ENCODE data around the gene CTDSPL2. TPM values are rescaled to one million over a fixed set of nuclear protein-coding genes. Genes with fewer than 3 reads are reported as not detected.

Gene CTDSPL2
- total RNA-seq, 4 donors from 2014 or later: 52.0 to 84.8 (median 62.8) TPM

- no peak for DNase-seq
- Histone ChIP-seq H3K4me3 (no peak overlapping the region), H3K36me3 (no peaks in the 10 kb centered on the region), H3K9me3 (no peaks in the 10 kb centered on the region), H3K27me3 (no peaks in the 10 kb centered on the region), H3K27ac (no peak overlapping the region), H3K4me1 (peaks cover 0 to 40% (median 10%) of the 10 kb centered on the region in 4 donors)
- in situ Hi-C loops (cut with MboI; ENCODE audit: low pct_ligation_motif_present in 1 of 4, low pct_unique_long_range_greater_than_20kb in 1 of 4, low sequenced_read_pairs in 3 of 4): no loop called here
- intact Hi-C loops (cut with DNase I; ENCODE audit: low total_unique reads): no loop called here
- 95% methylated on average over 2 of the region's 2 CpGs; no CpG with 5 or more reads in 1 of the 2 donors for WGBS, 2 donors (ENCODE audit: low coverage in 1 of 2)
- TF ChIP-seq EP300 (IDR thresholded peaks at IDR 0.05; ENCODE audit: low read depth) (no peak), POLR2AphosphoS5 (IDR thresholded peaks at IDR 0.05) (no peak), CTCF (IDR thresholded peaks at IDR 0.05) (no peak), POLR2A (IDR thresholded peaks at IDR 0.05) (no peak)
These were observed 8.7 kb downstream of the CTDSPL2 start for GRCh38 chr15:44435893-44436667.

GRCh38 chr15:44438402-44438801 lies 11.0 kb downstream of the CTDSPL2 start:
- no peak for DNase-seq
- in situ Hi-C loops (cut with MboI; ENCODE audit: low pct_ligation_motif_present in 1 of 4, low pct_unique_long_range_greater_than_20kb in 1 of 4, low sequenced_read_pairs in 3 of 4): no loop called here
- Histone ChIP-seq H3K4me3 (no peak overlapping the region), H3K36me3 (no peaks in the 10 kb centered on the region), H3K27ac (no peak overlapping the region), H3K4me1 (peaks cover 0 to 45% (median 10%) of the 10 kb centered on the region in 4 donors), H3K9me3 (no peaks in the 10 kb centered on the region), H3K27me3 (no peaks in the 10 kb centered on the region)
- WGBS, 2 donors (ENCODE audit: low coverage in 1 of 2): 41% methylated on average over 2 to 3 of the region's 3 CpGs
- intact Hi-C loops (cut with DNase I; ENCODE audit: low total_unique reads): no loop called here
- TF ChIP-seq CTCF (IDR thresholded peaks at IDR 0.05) (no peak), POLR2A (IDR thresholded peaks at IDR 0.05) (no peak), POLR2AphosphoS5 (IDR thresholded peaks at IDR 0.05) (no peak), EP300 (IDR thresholded peaks at IDR 0.05; ENCODE audit: low read depth) (no peak)

- no peak for DNase-seq
- no peaks in the 10 kb centered on the region for H3K9me3 ChIP-seq
- H3K27ac ChIP-seq: no peak overlapping the region
- TF ChIP-seq EP300 (IDR thresholded peaks at IDR 0.05; ENCODE audit: low read depth): no peak
- TF ChIP-seq CTCF (IDR thresholded peaks at IDR 0.05): no peak
- no peak for TF ChIP-seq POLR2A (IDR thresholded peaks at IDR 0.05)
- TF ChIP-seq POLR2AphosphoS5 (IDR thresholded peaks at IDR 0.05): no peak
- 85 to 90% methylated on average over 4 to 5 of the region's 5 CpGs for WGBS, 2 donors (ENCODE audit: low coverage in 1 of 2)
- intact Hi-C loops (cut with DNase I; ENCODE audit: low total_unique reads) (no loop called here), in situ Hi-C loops (cut with MboI; ENCODE audit: low pct_ligation_motif_present in 1 of 4, low pct_unique_long_range_greater_than_20kb in 1 of 4, low sequenced_read_pairs in 3 of 4) (no loop called here)
- peaks cover 0 to 40% (median 9%) of the 10 kb centered on the region in 4 donors for H3K4me1 ChIP-seq
- no peaks in the 10 kb centered on the region for H3K36me3 ChIP-seq
- no peaks in the 10 kb centered on the region for H3K27me3 ChIP-seq
- no peak overlapping the region for H3K4me3 ChIP-seq
These were observed 13.7 kb downstream of the CTDSPL2 start for GRCh38 chr15:44441095-44441501.

- no peaks in the 10 kb centered on the region for H3K27me3 ChIP-seq
- peaks cover 0 to 24% (median 4%) of the 10 kb centered on the region in 4 donors for H3K4me1 ChIP-seq
- DNase-seq: no peak
- no peak overlapping the region for H3K4me3 ChIP-seq
- intact Hi-C loops (cut with DNase I; ENCODE audit: low total_unique reads): no loop called here
- no peaks in the 10 kb centered on the region for H3K36me3 ChIP-seq
- in situ Hi-C loops (cut with MboI; ENCODE audit: low pct_ligation_motif_present in 1 of 4, low pct_unique_long_range_greater_than_20kb in 1 of 4, low sequenced_read_pairs in 3 of 4): no loop called here
- no peak overlapping the region for H3K27ac ChIP-seq
- no peaks in the 10 kb centered on the region for H3K9me3 ChIP-seq
- 93 to 96% methylated on average over 3 of the region's 3 CpGs for WGBS, 2 donors (ENCODE audit: low coverage in 1 of 2)
- TF ChIP-seq EP300 (IDR thresholded peaks at IDR 0.05; ENCODE audit: low read depth): no peak
These were observed 16.1 kb downstream of the CTDSPL2 start for GRCh38 chr15:44443515-44443914.

Measured in transverse colon (tissue), 4 donors.